Measurements from ENCODE around the gene THRB.

GRCh38 chr3:24138876-24139256 is 355.8 kb downstream of the THRB start:
- TF ChIP-seq CTCF (IDR thresholded peaks at IDR 0.05 in 2 of 3, conservative IDR thresholded peaks at IDR 0.05 in 1 of 3; ENCODE audit: insufficient read depth in 2 of 3, low read depth in 1 of 3, low read length in 3 of 3) (no peak), NFE2L1 (tag; IDR thresholded peaks at IDR 0.05; ENCODE audit: borderline replicate concordance, low read depth) (no peak), FOXK2 (conservative IDR thresholded peaks at IDR 0.05 in 1 of 2, IDR thresholded peaks at IDR 0.05 in 1 of 2; ENCODE audit: low read depth in 2 of 2) (no peak)

All from K562 (cell line).